Activated T-cell treated with anti-CD3 and anti-CD28 coated beads, Interleukin-2, amount 50 U/mL, for 4 hours (primary cell): ENCODE data around the gene NRXN3. TPM values are rescaled to one million over a fixed set of nuclear protein-coding genes. Genes with fewer than 3 reads are reported as not detected.

ENCODE experiments used
- ATAC-seq, 2 donors: fragments of 200-7000 bp; cut with Tn5 transposase; one replicate each; pipeline ENCODE4 v1.10.0; 2021
- DNase-seq: peaks from one replicate; pipeline ENCODE4 v3.0.0-alpha.2; 2020
- H3K27me3 Mint-ChIP-seq: one replicate; pipeline ENCODE4 v1.8.0; 2021; ENCODE audit warnings: low read depth, mixed read lengths
- H3K36me3 Mint-ChIP-seq: one replicate; pipeline ENCODE4 v1.8.0; 2022; ENCODE audit warnings: mixed read lengths; ENCODE audit not compliant: insufficient read depth
- H3K4me1 Mint-ChIP-seq: one replicate; pipeline ENCODE4 v1.8.0; 2021; ENCODE audit warnings: low read depth, mixed read lengths
- H3K4me3 Mint-ChIP-seq: one replicate; pipeline ENCODE4 v1.8.0; 2021; ENCODE audit warnings: mild to moderate bottlenecking, moderate library complexity, mixed read lengths
- H3K9me3 Mint-ChIP-seq: one replicate; pipeline ENCODE4 v1.8.0; 2021; ENCODE audit warnings: mixed read lengths
- total RNA-seq, 3 donors: library from RNA; stranded (reverse); gene quantifications; one replicate each; pipeline ENCODE4 v1.2.1, GENCODE V29; 2021

The NRXN3 gene
- total RNA-seq, 3 donors from 2014 or later = not detected

GRCh38 chr14:78614593-78614992 is 444.4 kb downstream of the NRXN3 start:
- ATAC-seq (no peak), DNase-seq (no peak)
- Mint-ChIP-seq H3K4me3 (no peak overlapping the region), H3K27me3 (no peaks in the 10 kb centered on the region), H3K4me1 (no peaks in the 10 kb centered on the region), H3K9me3 (no peaks in the 10 kb centered on the region), H3K36me3 (no peaks in the 10 kb centered on the region)

- no peak for ATAC-seq
- H3K9me3 Mint-ChIP-seq = no peaks in the 10 kb centered on the region
- H3K36me3 Mint-ChIP-seq = no peaks in the 10 kb centered on the region
- no peaks in the 10 kb centered on the region for H3K4me1 Mint-ChIP-seq
- H3K27me3 Mint-ChIP-seq = no peaks in the 10 kb centered on the region
- DNase-seq = no peak
- H3K4me3 Mint-ChIP-seq = no peak overlapping the region
Observed at GRCh38 chr14:78617735-78618134, 447.6 kb downstream of the NRXN3 start.

GRCh38 chr14:78618368-78618767 is 448.2 kb downstream of the NRXN3 start:
- ATAC-seq = no peak
- H3K4me1 Mint-ChIP-seq = no peaks in the 10 kb centered on the region
- no peaks in the 10 kb centered on the region for H3K9me3 Mint-ChIP-seq
- no peaks in the 10 kb centered on the region for H3K36me3 Mint-ChIP-seq
- no peaks in the 10 kb centered on the region for H3K27me3 Mint-ChIP-seq
- DNase-seq = no peak
- no peak overlapping the region for H3K4me3 Mint-ChIP-seq

DNA sequence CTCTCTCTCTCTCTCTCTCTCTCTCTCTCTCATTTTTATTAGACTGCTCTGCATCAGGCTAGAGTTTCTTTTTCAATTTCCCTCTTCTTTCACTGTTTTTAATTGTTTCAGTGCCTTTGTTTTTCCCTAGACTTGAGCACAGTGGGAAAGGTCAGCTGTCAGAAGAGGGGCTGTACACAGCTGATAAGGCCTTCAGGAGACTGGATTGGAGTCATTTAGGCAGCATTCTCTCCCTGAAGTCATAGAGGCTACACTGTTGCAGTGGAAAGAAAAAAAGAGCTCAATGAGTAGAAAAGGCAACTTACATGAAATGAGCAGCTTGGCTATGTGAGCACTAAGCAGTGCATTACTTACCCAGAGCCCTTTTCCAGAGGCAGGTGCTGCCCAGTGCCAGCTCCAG is 456.9 kb downstream of the NRXN3 start:
- peaks cover 8% of the 10 kb centered on the region for H3K9me3 Mint-ChIP-seq
- no peaks in the 10 kb centered on the region for H3K4me1 Mint-ChIP-seq
- ATAC-seq = no peak

DNA sequence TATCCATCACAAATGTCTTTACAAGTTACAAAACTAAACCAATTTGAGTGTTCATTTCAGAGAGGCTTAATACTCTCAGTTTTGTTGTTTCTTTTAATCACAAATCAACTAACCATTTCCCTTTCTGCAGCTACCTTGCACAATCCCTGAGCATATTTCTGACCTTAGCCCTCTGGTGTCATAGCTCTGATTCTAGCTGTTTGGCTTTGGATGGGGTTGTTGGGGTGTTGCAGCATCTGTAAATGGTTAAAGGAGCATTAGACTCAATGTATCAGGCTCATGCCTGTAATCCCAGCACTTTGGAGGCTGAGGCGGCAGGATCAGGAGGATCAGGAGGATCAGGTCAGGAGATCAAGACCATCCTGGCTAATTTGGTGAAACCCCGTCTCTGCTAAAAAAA is 461.4 kb downstream of the NRXN3 start:
- Mint-ChIP-seq H3K36me3 (no peaks in the 10 kb centered on the region), H3K27me3 (peaks cover 1% of the 10 kb centered on the region), H3K9me3 (peaks cover 8% of the 10 kb centered on the region), H3K4me3 (no peak overlapping the region), H3K4me1 (no peaks in the 10 kb centered on the region)
- DNase-seq = no peak
- no peak for ATAC-seq

More for the DNA sequence above, 456.9 kb downstream of the NRXN3 start:
- Mint-ChIP-seq H3K27me3 (no peaks in the 10 kb centered on the region), H3K4me3 (no peak overlapping the region), H3K36me3 (no peaks in the 10 kb centered on the region)
- DNase-seq = no peak

- H3K36me3 Mint-ChIP-seq = no peaks in the 10 kb centered on the region
- H3K4me3 Mint-ChIP-seq = no peak overlapping the region
- H3K9me3 Mint-ChIP-seq = peaks cover 9% of the 10 kb centered on the region
- no peak for DNase-seq
- H3K4me1 Mint-ChIP-seq = no peaks in the 10 kb centered on the region
- H3K27me3 Mint-ChIP-seq = peaks cover 5% of the 10 kb centered on the region
- no peak for ATAC-seq
Observed at GRCh38 chr14:78633752-78634151, 463.6 kb downstream of the NRXN3 start.

DNA sequence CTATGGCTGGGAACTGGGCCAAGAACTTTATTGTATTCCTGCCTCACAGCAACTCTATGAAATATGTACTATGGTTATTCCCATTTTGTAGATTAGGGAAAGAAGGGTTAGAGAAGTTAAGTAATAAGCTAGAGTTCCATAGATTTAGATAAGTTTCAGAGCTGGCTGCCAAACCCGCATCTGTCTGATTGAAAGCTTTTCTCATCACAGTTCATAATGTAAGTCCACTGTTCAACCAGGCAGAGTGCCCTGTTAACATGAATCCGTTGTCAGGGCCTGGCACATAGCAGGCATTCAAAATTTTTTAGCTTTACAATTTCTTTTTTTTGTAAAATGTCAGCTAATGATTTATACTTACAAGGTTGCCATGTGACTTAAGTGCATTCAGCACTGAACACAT is 467.3 kb downstream of the NRXN3 start:
- H3K27me3 Mint-ChIP-seq = peaks cover 6% of the 10 kb centered on the region
- no peaks in the 10 kb centered on the region for H3K36me3 Mint-ChIP-seq
- H3K4me1 Mint-ChIP-seq = no peaks in the 10 kb centered on the region
- no peak for DNase-seq
- peaks cover 4% of the 10 kb centered on the region for H3K9me3 Mint-ChIP-seq
- no peak for ATAC-seq
- no peak overlapping the region for H3K4me3 Mint-ChIP-seq

GRCh38 chr14:78637908-78638475 is 467.8 kb downstream of the NRXN3 start:
- ATAC-seq (no peak), DNase-seq (no peak)
- Mint-ChIP-seq H3K27me3 (peaks cover 6% of the 10 kb centered on the region), H3K4me1 (no peaks in the 10 kb centered on the region), H3K9me3 (peaks cover 4% of the 10 kb centered on the region), H3K36me3 (no peaks in the 10 kb centered on the region), H3K4me3 (no peak overlapping the region)

DNA sequence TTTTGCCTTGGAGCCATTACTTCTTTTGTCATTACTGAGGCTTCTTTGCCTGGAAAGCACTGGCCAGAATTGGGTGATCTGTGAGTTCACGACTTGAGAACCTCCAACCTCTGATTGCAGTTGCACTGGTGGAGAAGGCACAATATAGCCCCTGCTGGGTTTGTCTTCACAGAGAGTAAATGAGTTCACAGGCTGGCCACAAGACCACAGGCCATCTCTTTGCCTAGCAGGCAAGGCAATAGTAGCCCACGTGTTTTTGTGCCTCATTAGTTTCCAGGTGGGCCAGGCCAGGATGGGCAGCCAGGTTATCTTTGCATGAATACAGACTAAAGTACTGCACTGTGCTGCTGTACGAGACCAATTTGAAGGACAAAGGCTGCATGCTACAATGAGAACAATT is 468.8 kb downstream of the NRXN3 start:
- no peaks in the 10 kb centered on the region for H3K36me3 Mint-ChIP-seq

GRCh38 chr14:78644824-78645559 is 474.8 kb downstream of the NRXN3 start:
- H3K4me3 Mint-ChIP-seq = no peak overlapping the region
- ATAC-seq = no peak
- H3K9me3 Mint-ChIP-seq = no peaks in the 10 kb centered on the region
- H3K27me3 Mint-ChIP-seq = peaks cover 2% of the 10 kb centered on the region
- H3K4me1 Mint-ChIP-seq = no peaks in the 10 kb centered on the region
- no peaks in the 10 kb centered on the region for H3K36me3 Mint-ChIP-seq
- no peak for DNase-seq

More for the DNA sequence above, 468.8 kb downstream of the NRXN3 start:
- peaks cover 6% of the 10 kb centered on the region for H3K27me3 Mint-ChIP-seq
- ATAC-seq (no peak), DNase-seq (no peak)
- H3K9me3 Mint-ChIP-seq = peaks cover 4% of the 10 kb centered on the region
- H3K4me1 Mint-ChIP-seq = no peaks in the 10 kb centered on the region
- H3K4me3 Mint-ChIP-seq = no peak overlapping the region

GRCh38 chr14:78652727-78653126 is 482.6 kb downstream of the NRXN3 start:
- peaks cover 16% of the 10 kb centered on the region for H3K27me3 Mint-ChIP-seq
- DNase-seq (no peak), ATAC-seq (no peak)
- no peaks in the 10 kb centered on the region for H3K9me3 Mint-ChIP-seq
- H3K4me1 Mint-ChIP-seq = no peaks in the 10 kb centered on the region
- H3K4me3 Mint-ChIP-seq = no peak overlapping the region
- no peaks in the 10 kb centered on the region for H3K36me3 Mint-ChIP-seq

DNA sequence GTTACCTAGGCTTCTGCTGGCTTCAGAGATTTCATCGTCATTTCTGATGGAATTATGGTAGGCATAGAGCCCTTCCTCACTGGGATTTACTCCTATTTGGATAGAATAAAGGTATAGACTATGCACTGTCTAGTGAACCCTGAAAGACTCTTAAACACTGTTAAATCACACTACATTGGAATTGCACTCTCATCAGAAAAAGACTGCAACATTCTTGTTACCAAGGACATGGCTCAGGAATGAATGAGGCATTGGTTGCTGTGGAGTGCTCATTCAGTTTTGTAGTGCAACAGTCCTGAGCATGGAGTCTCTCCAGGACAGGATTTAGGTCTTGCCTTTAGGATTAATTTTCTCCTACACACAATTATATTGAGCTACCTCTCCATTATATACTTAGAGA is 483.0 kb downstream of the NRXN3 start:
- DNase-seq (no peak), ATAC-seq (no peak)
- Mint-ChIP-seq H3K36me3 (no peaks in the 10 kb centered on the region), H3K9me3 (no peaks in the 10 kb centered on the region), H3K4me3 (no peak overlapping the region), H3K4me1 (no peaks in the 10 kb centered on the region), H3K27me3 (peaks cover 16% of the 10 kb centered on the region)

DNA sequence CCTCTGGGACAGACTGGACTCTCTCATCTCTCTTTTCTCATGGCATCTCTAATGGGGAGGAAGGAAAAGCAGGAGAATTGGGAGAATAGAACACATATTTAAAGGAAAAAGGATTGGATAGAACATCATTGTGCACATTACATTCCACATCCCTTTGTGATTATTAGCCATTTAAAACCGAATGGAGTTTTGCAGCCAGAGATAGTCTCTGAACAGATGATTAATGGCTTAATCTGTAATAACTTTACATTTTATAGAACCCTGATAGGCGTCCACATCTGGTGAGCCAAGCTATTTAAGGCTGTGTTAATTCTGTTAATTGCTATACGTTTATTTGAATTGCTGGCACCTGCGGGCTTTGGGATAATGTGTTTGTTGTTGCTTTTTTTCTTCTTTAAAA is 487.3 kb downstream of the NRXN3 start:
- Mint-ChIP-seq H3K4me1 (no peaks in the 10 kb centered on the region), H3K27me3 (peaks cover 10% of the 10 kb centered on the region), H3K36me3 (no peaks in the 10 kb centered on the region), H3K4me3 (no peak overlapping the region), H3K9me3 (peaks cover 6% of the 10 kb centered on the region)
- DNase-seq = no peak
- no peak for ATAC-seq

GRCh38 chr14:78664841-78665240 is 494.7 kb downstream of the NRXN3 start:
- DNase-seq (no peak), ATAC-seq (no peak)
- H3K4me1 Mint-ChIP-seq = no peaks in the 10 kb centered on the region
- no peaks in the 10 kb centered on the region for H3K27me3 Mint-ChIP-seq
- H3K9me3 Mint-ChIP-seq = peaks cover 5% of the 10 kb centered on the region
- H3K36me3 Mint-ChIP-seq = no peaks in the 10 kb centered on the region
- no peak overlapping the region for H3K4me3 Mint-ChIP-seq

- Mint-ChIP-seq H3K4me1 (no peaks in the 10 kb centered on the region), H3K9me3 (peaks cover 5% of the 10 kb centered on the region), H3K36me3 (no peaks in the 10 kb centered on the region), H3K4me3 (no peak overlapping the region), H3K27me3 (no peaks in the 10 kb centered on the region)
- DNase-seq = no peak
- ATAC-seq = no peak
Observed at GRCh38 chr14:78666336-78667056, 496.3 kb downstream of the NRXN3 start.
